ENCODE results near the gene SLMAP. TPM values are rescaled to one million over a fixed set of nuclear protein-coding genes. Genes with fewer than 3 reads are reported as not detected.

Gene SLMAP
- total RNA-seq, 4 donors from 2014 or later, result 81.1 to 113 (median 97.1) TPM

DNA sequence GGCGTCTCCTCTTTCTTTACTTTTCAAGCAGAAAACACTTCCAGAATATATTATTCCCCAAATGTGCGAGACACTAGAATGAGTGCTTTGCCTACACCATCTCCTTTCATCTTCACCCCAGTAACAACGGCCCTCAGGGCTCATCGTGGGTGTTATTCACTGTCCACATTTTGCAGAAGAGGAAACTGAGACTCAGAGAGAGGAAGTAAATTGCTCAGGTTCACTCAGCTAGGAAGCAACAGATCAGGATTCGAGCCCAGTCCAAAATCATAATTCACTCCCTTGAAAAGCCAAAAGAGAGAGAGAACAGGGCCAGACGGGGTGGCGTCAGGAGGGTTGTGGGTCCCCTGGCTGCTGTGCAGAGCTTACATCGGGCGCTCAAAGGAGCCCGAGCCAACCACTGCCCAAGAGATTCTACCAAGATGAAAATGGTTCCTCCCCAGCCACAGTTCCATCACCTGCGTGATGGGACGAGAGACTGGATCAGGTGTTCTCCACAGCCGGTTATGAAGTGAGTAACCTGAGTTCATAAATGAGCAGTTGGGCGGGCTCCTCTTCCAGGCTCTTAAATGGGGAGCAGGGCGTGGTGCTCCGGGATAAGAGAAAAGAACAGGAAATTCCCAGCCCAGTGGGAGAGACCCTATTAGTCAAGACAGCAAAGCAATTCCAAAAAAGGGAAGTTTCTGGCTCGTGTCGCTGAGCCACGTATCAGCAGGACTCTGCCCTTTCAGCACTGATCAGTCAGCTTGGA, 203.5 kb downstream of the SLMAP start:
- DNase-seq, result no peak
- TF ChIP-seq, protein P1, sequence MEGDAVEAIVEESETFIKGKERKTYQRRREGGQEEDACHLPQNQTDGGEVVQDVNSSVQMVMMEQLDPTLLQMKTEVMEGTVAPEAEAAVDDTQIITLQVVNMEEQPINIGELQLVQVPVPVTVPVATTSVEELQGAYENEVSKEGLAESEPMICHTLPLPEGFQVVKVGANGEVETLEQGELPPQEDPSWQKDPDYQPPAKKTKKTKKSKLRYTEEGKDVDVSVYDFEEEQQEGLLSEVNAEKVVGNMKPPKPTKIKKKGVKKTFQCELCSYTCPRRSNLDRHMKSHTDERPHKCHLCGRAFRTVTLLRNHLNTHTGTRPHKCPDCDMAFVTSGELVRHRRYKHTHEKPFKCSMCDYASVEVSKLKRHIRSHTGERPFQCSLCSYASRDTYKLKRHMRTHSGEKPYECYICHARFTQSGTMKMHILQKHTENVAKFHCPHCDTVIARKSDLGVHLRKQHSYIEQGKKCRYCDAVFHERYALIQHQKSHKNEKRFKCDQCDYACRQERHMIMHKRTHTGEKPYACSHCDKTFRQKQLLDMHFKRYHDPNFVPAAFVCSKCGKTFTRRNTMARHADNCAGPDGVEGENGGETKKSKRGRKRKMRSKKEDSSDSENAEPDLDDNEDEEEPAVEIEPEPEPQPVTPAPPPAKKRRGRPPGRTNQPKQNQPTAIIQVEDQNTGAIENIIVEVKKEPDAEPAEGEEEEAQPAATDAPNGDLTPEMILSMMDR (IDR thresholded peaks at IDR 0.05 in 4 of 5, conservative IDR thresholded peaks at IDR 0.05 in 1 of 5), result no peak
- TF ChIP-seq POLR2A (IDR thresholded peaks at IDR 0.05), result no peak
- Histone ChIP-seq H3K4me3 (peak overlapping the region in 1 of 4 donors; percentile 9), H3K4me1 (peaks cover 5 to 10% of the 10 kb centered on the region in 2 donors), H3K27ac (peak overlapping the region; percentile 36 to 69 (median 54)), H3K9me3 (no peaks in the 10 kb centered on the region), H3K36me3 (no peaks in the 10 kb centered on the region), H3K27me3 (no peaks in the 10 kb centered on the region)
- ATAC-seq, result peak in 1 of 2 donors; percentile 27
- in situ Hi-C loops (cut with MboI; ENCODE audit: low sequenced_read_pairs in 4 of 4) (no loop called here), intact Hi-C loops (cut with DNase I; ENCODE audit: low total_unique reads) (no loop called here)

- Histone ChIP-seq H3K36me3 (no peaks in the 10 kb centered on the region), H3K9me3 (no peaks in the 10 kb centered on the region), H3K27ac (peak overlapping the region; percentile 36 to 69 (median 54)), H3K4me1 (peaks cover 5 to 10% of the 10 kb centered on the region in 2 donors), H3K4me3 (no peak overlapping the region), H3K27me3 (no peaks in the 10 kb centered on the region)
- no peak for DNase-seq
- intact Hi-C loops (cut with DNase I; ENCODE audit: low total_unique reads) (no loop called here), in situ Hi-C loops (cut with MboI; ENCODE audit: low sequenced_read_pairs in 4 of 4) (no loop called here)
- TF ChIP-seq POLR2A (IDR thresholded peaks at IDR 0.05), result no peak
- TF ChIP-seq, protein P1 (IDR thresholded peaks at IDR 0.05 in 4 of 5, conservative IDR thresholded peaks at IDR 0.05 in 1 of 5), result no peak
- ATAC-seq, result no peak
These were observed 204.0 kb downstream of the SLMAP start for GRCh38 chr3:57960174-57960505.

GRCh38 chr3:57961177-57961827, 205.2 kb downstream of the SLMAP start:
- no peak overlapping the region for H3K4me3 ChIP-seq
- intact Hi-C loops (cut with DNase I; ENCODE audit: low total_unique reads) (no loop called here), in situ Hi-C loops (cut with MboI; ENCODE audit: low sequenced_read_pairs in 4 of 4) (no loop called here)
- H3K27ac ChIP-seq, result no peak overlapping the region
- H3K27me3 ChIP-seq, result no peaks in the 10 kb centered on the region
- DNase-seq (no peak), ATAC-seq (no peak)
- TF ChIP-seq, protein P1 (IDR thresholded peaks at IDR 0.05 in 4 of 5, conservative IDR thresholded peaks at IDR 0.05 in 1 of 5), result no peak
- TF ChIP-seq POLR2A (IDR thresholded peaks at IDR 0.05), result no peak
- peaks cover 5 to 10% of the 10 kb centered on the region in 2 donors for H3K4me1 ChIP-seq
- no peaks in the 10 kb centered on the region for H3K9me3 ChIP-seq
- no peaks in the 10 kb centered on the region for H3K36me3 ChIP-seq

GRCh38 chr3:57961828-57962447, 205.8 kb downstream of the SLMAP start:
- H3K4me1 ChIP-seq, result peaks cover 5 to 10% of the 10 kb centered on the region in 2 donors
- no peaks in the 10 kb centered on the region for H3K9me3 ChIP-seq
- no peak overlapping the region for H3K4me3 ChIP-seq
- DNase-seq (no peak), ATAC-seq (no peak)
- no peak for TF ChIP-seq POLR2A (IDR thresholded peaks at IDR 0.05)
- TF ChIP-seq, protein P1 (IDR thresholded peaks at IDR 0.05 in 4 of 5, conservative IDR thresholded peaks at IDR 0.05 in 1 of 5), result no peak
- intact Hi-C loops (cut with DNase I; ENCODE audit: low total_unique reads), result no loop called here
- H3K27me3 ChIP-seq, result no peaks in the 10 kb centered on the region
- in situ Hi-C loops (cut with MboI; ENCODE audit: low sequenced_read_pairs in 4 of 4), result no loop called here
- no peak overlapping the region for H3K27ac ChIP-seq
- H3K36me3 ChIP-seq, result no peaks in the 10 kb centered on the region
